ENCODE results near the gene RFC1.
"Not testable (repeated sequence)": the region's sequence is repeated elsewhere in the genome, so short reads cannot be mapped to it uniquely, and the experiment has no call there.

The RFC1 gene

GRCh38 chr4:39365830-39366771 is at the start of gene RFC1:
Gene RFC1, minus strand, starts transcription at chr4:39366362. Its CDS starts 121 bp downstream, at chr4:39366241.
- peak; percentile 84 to 92 (median 87) for DNase-seq

DNA sequence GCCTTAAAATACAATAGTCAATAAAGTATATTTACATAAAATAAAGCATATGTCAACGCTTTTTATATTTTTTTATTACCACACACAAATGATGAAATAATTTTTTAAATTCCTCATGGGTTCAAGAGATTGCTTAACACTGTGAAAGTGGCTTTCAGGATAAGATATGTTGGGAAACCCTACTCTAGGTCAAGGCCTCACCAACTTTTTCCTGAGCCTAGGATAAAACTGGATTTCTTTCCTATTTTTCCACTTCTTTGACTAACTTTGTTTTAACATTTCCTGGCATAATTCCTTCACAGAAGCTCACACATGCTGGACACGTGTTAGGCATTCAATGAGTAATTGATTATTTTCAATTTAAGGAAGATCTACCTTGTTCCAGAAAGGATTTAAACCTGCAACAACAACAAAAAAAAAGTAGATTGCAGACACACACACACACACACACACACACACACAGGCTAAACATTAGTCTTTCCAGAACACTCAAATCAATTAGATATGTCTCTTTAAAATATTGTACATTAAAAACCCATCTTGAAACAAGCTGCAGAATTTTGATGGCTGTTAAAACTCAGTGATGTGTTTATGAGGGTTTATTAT is 49.6 kb upstream of the RFC1 start:
- DNase-seq: no peak

DNA sequence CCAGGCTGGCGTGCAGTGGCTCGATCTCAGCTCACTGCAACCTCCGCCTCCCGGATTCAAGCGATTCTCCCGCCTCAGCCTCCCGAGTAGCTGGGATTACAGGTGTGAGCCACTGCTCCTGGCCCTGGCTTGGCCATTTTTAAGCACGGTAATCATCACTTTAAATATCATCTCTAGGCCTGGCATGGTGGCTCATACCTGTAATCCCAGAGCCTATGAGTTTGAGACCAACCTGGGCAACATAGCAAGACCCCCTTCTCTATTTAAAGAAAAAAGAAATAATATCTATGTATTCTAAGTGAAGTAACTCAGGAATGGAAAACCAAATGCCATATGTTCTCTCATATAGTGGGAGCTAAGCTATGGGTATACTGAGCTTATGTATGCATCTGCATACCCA is 45.4 kb upstream of the RFC1 start:
- DNase-seq: not testable (repeated sequence)

GRCh38 chr4:39410415-39410814 is 44.3 kb upstream of the RFC1 start:
- DNase-seq: no peak

GRCh38 chr4:39407584-39407885 is 41.4 kb upstream of the RFC1 start:
- no peak for DNase-seq

DNA sequence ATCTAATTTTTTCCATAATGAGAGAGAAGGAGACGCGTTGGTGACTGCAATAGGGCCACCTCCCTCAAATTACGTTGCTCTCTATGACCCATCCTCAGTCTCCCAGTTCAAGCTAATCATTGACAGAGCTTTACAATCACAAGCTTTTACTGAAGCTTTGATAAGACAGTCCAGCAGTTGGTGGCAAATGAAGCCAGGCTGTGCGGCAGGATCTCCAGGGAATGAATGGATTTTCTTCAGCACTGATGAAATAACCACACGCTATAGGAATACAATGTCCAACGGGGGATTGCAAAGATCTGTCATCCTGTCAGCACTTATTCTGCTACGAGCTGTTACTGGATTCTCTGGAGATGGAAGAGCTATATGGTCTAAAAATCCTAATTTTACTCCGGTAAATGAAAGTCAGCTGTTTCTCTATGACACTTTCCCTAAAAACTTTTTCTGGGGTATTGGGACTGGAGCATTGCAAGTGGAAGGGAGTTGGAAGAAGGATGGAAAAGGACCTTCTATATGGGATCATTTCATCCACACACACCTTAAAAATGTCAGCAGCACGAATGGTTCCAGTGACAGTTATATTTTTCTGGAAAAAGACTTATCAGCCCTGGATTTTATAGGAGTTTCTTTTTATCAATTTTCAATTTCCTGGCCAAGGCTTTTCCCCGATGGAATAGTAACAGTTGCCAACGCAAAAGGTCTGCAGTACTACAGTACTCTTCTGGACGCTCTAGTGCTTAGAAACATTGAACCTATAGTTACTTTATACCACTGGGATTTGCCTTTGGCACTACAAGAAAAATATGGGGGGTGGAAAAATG is 40.8 kb upstream of the RFC1 start, which contains the start of gene KLB:
TSS of gene KLB (plus strand) at position 168 of the 821 bp plus-strand sequence. CDS start at position 188, 20 bp downstream.
- DNase-seq: no peak

DNA sequence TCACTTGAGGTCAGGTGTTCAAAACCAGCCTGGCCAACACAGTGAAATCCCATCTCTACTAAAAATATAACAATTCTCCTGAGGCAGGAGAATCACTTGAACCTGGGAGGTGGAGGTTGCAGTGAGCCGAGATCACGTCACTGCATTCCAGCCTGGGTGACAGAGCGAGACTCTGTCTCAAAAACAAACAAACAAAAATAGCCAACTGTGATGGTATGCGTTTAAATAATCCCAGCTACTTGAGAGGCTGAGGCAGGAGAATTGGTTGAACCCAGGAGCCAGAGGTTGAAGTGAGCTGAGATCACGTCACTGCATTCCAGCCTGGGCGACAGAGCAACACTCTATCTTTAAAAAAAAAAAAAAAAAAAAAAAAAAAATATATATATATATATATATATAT is 35.5 kb upstream of the RFC1 start:
- DNase-seq: not testable (repeated sequence)

DNA sequence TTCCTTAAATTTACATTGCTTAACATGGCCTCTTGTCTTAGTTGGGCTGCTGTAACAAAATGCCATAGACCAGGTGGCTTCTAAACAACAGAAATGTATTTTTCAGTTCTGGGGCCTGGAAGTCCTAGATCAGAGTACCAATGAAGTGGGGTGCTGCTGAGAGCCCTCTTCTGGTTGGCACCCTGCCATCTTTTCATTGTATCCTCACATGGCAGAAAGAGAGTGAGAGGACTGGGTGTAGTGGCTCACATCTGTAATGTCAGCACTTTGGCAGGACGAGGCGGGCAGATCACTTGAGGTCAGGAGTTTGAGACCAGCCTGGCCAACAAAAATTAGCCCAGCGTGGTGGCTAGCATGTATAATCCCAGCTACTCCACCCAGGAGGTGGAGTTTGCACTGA is 28.5 kb upstream of the RFC1 start:
- DNase-seq: no peak

DNA sequence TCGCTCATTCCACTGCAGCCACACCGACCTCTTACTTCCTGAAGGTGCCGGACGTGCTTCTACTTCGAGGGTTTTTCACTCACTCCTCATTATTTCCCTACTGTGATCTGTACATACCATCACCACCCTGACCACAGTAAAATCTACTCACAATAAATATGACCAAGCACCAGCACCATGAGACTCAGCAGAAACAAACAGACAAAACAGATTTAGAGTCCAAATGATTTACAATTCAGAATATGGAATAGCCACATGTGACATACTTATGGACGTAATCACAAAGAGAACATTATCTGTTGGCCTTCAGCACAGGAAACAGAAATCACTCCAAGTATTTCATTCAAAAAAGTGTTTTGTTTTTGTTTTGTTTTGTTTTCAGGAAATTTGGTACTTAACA is 24.4 kb upstream of the RFC1 start:
- DNase-seq: no peak

- DNase-seq: no peak
Measured at GRCh38 chr4:39384563-39384962, 18.4 kb upstream of the RFC1 start.

DNA sequence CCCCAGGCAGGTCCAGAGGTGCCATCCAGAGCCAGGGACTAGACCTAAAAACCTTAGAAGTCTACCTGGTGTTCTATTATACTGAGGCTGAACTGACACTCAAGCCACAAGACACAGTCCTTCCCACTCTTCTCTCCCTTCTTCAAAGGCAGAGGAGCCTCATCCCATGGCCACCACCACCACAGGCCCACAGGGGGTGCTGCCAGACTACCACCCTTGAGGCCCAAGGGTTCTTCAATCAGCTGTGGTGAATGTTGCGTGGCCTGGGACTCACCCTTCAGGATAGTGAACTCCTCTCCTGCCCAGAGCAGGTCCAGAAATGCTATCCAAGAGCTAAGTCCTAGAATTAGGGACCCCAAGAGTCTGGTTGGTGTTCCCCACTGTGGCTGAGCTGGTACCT is 17.5 kb upstream of the RFC1 start:
- DNase-seq: no peak

- DNase-seq: no peak
Measured at GRCh38 chr4:39375478-39375877, 9.3 kb upstream of the RFC1 start.

GRCh38 chr4:39371209-39371608 is 5.0 kb upstream of the RFC1 start:
- DNase-seq: not testable (repeated sequence)

DNA sequence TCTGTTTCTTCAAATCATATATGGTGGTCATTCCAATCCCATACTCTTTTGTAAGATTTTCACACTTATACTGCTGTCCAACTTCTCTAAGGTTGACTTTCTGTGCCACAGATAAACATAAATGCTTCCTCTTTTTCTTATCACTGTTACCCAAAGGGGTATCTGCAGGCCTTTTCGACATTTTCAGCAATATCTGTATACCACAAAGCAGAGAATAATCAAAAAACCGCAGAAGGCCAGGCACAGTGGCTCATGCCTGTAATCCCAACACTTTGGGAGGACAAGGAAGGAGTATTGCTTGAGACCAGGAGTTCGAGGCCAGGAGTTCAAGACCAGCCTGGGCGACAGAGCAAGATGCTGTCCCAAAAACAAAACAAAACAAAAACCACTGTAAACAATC is 3.1 kb upstream of the RFC1 start:
- DNase-seq: no peak

- DNase-seq: no peak
Measured at GRCh38 chr4:39367166-39367565, 1.0 kb upstream of the RFC1 start.

GRCh38 chr4:39365360-39365759 is 802 bp downstream of the RFC1 start:
- no peak for DNase-seq

DNA sequence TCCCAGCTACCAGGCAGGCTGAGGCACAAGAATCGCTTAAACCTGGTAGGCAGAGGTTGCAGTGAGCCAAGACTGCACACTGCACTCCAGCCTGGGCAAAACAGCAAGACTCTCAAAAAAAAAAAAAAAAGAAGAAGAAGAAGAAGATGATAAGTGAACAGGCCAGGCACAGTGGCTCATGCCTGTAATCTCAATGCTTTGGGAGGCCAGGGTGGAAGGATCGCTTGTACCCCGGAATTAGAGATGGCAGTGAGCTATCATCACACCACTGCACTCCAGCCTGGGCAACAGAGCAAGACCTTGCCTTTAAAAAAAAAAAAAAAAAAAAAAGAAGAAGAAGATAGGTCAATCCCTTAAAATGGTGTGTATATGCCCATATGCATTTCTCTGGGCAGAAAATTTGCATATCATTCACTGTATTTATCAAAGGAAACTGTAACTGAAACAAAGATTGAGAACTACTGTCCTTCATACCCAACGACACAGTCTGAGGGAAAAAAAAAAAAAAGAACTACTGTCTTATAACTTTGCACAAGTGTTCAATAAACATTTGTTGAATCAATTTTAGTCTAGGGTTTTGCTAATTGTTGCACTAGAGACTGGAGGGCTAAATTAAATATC is 2.3 kb downstream of the RFC1 start:
- no peak for DNase-seq

DNA sequence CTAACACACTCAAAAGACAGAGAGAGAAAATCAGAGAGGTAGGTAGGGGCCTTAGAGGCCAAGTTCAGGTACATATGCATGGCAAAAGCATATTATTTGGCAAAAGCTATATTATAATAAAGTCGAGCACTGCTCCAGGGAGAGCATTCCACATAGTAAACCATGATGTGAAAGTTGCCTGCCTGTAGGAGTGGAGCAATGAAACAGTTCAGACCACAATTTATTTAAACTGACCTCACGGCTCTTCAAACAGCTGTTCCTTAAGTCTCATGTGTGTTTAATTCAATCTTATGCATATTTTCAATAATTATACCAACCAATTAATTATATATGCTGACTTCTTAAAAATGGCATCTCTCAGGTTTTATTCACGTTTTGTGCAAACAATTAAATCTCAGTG is 3.3 kb downstream of the RFC1 start:
- no peak for DNase-seq

DNA sequence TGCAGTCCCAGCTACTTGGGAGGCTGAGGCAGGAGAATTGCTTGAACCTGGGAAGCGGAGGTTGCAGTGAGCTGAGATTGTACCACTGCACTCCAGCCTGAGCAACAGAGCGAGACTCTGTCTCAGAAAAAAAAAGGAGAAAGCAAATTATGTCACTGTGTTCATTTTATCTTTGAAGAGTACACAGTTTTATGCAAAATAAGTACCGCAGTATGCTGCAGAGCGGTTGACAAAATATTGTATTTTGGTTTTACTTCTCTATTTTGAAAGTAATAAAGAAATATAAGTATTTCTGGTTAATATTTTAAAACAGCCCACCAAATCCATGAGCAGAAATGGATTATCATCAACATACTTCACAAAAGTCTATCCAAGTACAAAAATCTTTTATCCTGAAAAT is 5.6 kb downstream of the RFC1 start:
- not testable (repeated sequence) for DNase-seq

DNA sequence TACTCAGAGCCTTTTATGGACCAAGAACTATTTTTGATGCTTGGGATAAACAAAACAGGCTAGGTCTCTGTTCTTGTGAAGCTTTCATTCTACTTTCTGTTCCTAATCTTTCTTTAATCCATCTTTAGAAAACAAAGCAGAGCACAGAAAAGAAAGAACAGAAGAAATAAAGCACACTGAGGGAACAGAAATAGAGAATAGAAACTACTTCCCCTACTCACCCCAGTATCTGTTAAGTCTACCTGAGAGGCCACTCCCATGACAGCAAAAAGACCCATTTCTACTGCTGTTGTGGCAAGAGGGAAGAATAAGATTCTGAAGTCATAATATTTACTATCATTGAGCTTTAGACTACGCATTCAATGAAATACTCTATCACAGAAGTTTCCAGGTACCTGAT is 9.2 kb downstream of the RFC1 start:
- DNase-seq: no peak

DNA sequence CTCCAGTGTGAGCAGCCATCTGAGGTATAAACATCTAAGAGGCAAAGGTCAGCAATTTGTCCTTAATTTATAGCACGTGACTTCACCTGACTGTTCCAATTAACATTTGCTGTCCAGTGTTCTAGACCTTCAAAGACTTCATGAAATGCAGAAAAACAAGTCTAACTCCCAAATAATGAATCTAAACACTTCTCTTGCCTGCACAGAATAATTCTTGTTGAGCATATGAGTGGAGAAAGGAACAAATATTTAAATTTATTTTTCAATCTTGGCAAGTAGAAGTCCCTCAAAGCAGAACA is 12.0 kb downstream of the RFC1 start:
- DNase-seq: no peak

DNA sequence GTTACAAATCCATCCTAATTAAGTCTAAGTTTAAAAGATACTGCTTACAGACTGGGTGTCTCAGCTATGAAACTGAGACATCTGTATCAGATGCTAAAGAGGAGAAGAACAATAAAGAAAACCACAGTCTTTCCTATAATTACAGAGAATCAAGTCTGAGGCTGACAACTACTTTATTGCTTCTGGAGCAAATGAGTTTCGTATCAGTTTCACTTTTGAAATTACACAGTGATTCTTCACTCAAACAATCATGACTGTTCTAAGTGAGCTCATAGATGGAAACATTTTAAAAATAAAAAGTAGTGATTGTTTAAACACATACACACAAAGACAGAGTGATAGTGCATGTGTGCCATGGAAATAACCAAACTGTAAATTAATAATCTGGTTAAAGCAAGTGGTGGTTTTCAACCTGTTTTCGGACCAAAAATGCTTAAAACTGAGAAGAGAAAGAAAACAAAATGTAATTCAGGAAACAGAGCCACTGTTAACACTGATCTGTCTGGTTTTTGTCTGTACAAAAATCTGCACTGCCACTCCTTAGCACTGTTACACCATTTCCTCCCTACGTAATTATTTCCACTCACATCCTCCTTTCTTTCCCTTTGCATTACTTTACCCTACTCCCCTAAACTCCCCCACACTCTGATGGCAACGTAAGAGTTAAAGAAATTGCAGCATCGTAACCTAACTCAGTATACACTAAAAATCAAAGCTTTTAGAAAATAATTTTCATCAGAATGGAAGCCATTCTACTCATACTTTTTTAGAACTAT is 12.5 kb downstream of the RFC1 start:
- no peak for DNase-seq

DNA sequence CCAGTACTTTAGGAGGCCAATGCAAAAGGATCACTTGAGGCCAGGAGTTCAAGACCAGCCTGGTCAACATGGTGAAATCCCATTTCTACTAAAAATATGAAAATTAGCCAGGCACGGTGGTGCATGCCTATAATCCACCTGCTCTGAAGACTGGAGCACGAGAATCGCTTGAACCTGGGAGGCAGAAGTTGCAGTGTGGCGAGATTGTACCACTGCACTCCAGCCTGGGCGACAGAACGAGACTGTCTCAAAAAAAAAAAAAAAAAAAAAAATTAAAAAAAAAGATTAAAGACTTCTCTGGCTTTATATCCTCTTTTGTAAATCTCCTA is 13.0 kb downstream of the RFC1 start:
- DNase-seq: peak in 1 of 4 experiments; percentile 3

Measured in activated CD4-positive, CD25-positive, alpha-beta regulatory T cell (primary cell).